SU-DHL-6 (cell line): ENCODE results near the gene HOMER2.

ENCODE experiments used
- H2AFZ ChIP-seq: fragments of 200-600 bp; sonication (generic); 2 replicates; pipeline ENCODE4 v1.6.1; 2014; ENCODE audit warnings: low read depth, mild to moderate bottlenecking, moderate library complexity, mixed read lengths, antibody characterized with exemption, low read length; ENCODE audit not compliant: severe bottlenecking
- H3F3A ChIP-seq: fragments of 200-600 bp; shearing (Covaris generic); 2 replicates; pipeline ENCODE4 v1.6.0; 2016; ENCODE audit warnings: antibody characterized with exemption, mild to moderate bottlenecking; ENCODE audit not compliant: insufficient read depth
- H3K27ac ChIP-seq: fragments of 200-600 bp; sonication (generic); 2 replicates; pipeline ENCODE4 v1.5.1; 2016; ENCODE audit warnings: low read depth, mild to moderate bottlenecking, low read length, moderate library complexity, mixed read lengths
- H3K27me3 ChIP-seq: fragments of 200-600 bp; sonication (generic), shearing (Covaris generic); 2 replicates; pipeline ENCODE4 v1.6.0; 2014; ENCODE audit warnings: mild to moderate bottlenecking, low read length
- H3K36me3 ChIP-seq: fragments of 200-600 bp; sonication (generic); 2 replicates; pipeline ENCODE4 v1.6.1; 2014; ENCODE audit warnings: mild to moderate bottlenecking, low read length, mixed read lengths
- H3K4me2 ChIP-seq: fragments of 300-600, 200-600 bp; shearing (Covaris generic), sonication (generic); 2 replicates; pipeline ENCODE4 v1.6.0; 2014; ENCODE audit warnings: low read length, low read depth, mild to moderate bottlenecking; ENCODE audit not compliant: poor library complexity, severe bottlenecking
- H3K4me3 ChIP-seq: fragments of 200-600 bp; sonication (generic); 2 replicates; pipeline ENCODE4 v1.5.1; 2014; ENCODE audit warnings: antibody characterized with exemption, low read length, mild to moderate bottlenecking, mixed read lengths; ENCODE audit not compliant: insufficient read depth, poor library complexity, severe bottlenecking
- H3K79me2 ChIP-seq: fragments of 200-600 bp; sonication (generic); 2 replicates; pipeline ENCODE4 v1.6.1; 2014; ENCODE audit warnings: mild to moderate bottlenecking, low read length, moderate library complexity; ENCODE audit not compliant: insufficient read depth
- H3K9ac ChIP-seq: fragments of 200-600 bp; sonication (generic); 2 replicates; pipeline ENCODE4 v1.7.0; 2014; ENCODE audit warnings: mild to moderate bottlenecking, low read length
- H3K9me2 ChIP-seq: fragments of 200-600 bp; sonication (generic); replicated peaks from 2 replicates; pipeline ENCODE4 v1.6.1; 2014; ENCODE audit warnings: low read length; ENCODE audit not compliant: insufficient read depth
- H3K9me3 ChIP-seq: fragments of 200-600 bp; sonication (generic); 2 replicates; pipeline ENCODE4 v1.6.1; 2014; ENCODE audit warnings: low read length, mixed read lengths; ENCODE audit not compliant: insufficient read depth
- H4K20me1 ChIP-seq: fragments of 200-600 bp; sonication (generic); 2 replicates; pipeline ENCODE4 v1.6.1; 2014; ENCODE audit warnings: low read depth, mild to moderate bottlenecking, antibody characterized with exemption, low read length, moderate library complexity, mixed read lengths
- CTCF ChIP-seq: fragments of 200-600 bp; sonication (generic); IDR thresholded peaks from one replicate; pipeline ENCODE4 v1.5.1; 2017; ENCODE audit warnings: antibody characterized with exemption, mild to moderate bottlenecking, low read length, moderate library complexity; ENCODE audit not compliant: insufficient read depth, poor library complexity, severe bottlenecking
- EZH2phosphoT487 ChIP-seq: fragments of 200-600 bp; sonication (generic), shearing (Covaris generic); conservative IDR thresholded peaks from 2 replicates; pipeline ENCODE4 v1.6.1; 2018; ENCODE audit warnings: mild to moderate bottlenecking, antibody characterized with exemption, low read length, moderate library complexity, mixed read lengths

The HOMER2 gene

DNA sequence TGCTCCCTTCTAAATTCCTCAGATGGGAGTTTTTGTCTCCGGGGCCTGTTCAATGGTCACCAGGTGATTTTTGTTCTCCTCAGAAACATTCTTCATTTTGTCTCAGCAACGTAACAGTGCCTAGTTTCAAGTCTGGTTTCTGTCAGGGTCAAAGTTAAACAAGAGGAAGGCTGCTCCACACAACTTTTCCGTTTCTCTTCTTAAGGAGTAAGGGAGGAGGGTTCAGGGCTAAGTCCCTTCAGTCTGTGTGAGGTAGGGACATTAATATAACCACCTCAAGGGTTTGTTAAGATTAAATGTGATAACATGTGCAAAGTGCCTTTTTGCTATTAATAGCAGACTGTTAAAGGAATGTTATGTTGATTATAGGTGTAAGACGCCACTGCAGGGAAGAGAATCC lies 41.8 kb downstream of the HOMER2 start:
- Histone ChIP-seq H3K9me3 (no peaks in the 10 kb centered on the region; the same call in 1 of the 2 replicates), H2AFZ (no peak overlapping the region), H4K20me1 (no peaks in the 10 kb centered on the region), H3K27ac (no peak overlapping the region), H3K9ac (no peak overlapping the region), H3K4me2 (no peak overlapping the region), H3K36me3 (no peaks in the 10 kb centered on the region), H3K9me2 (no peaks in the 10 kb centered on the region), H3K79me2 (no peaks in the 10 kb centered on the region), H3K4me3 (no peak overlapping the region), H3F3A (no peaks in the 10 kb centered on the region), H3K27me3 (no peaks in the 10 kb centered on the region; the same call in 1 of the 2 replicates)
- TF ChIP-seq CTCF (no peak), EZH2phosphoT487 (no peak)

DNA sequence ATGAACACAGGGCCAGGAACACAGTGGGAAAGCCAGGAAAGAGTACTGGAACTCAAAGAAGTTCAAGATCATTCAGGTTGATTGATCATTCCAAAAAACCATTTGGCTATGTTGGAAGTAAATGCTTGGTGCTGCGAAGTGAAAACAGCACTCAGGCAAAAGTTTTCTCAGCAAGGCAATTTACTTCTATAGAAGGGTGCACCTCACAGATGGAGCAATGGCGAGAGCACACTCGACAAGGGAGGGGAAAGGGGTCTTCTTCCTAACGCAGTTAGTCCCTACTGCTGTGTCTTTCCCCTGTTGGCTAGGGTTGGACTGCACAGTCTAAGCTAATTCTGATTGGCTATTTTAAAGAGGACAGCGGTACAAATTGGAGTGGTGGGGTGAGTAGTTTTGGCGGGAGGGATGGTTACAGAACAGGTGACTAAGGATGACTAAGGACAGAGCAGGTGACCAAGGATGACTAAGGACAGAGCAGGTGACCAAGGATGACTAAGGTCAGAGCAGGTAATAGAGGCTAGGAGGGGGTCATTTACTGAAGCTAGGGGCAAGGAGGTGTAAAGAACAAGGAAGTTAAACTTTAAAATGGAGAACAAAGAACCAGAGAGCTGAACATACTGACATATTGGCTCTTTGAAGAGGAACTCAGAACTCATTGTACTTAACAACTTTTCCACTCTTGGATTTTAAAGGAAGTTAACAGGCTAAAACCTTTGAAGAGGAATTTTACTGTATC lies 43.3 kb downstream of the HOMER2 start:
- Histone ChIP-seq H3K9ac (no peak overlapping the region), H3K9me2 (no peaks in the 10 kb centered on the region), H3K9me3 (no peaks in the 10 kb centered on the region; the same call in 1 of the 2 replicates), H3K4me2 (no peak overlapping the region), H2AFZ (no peak overlapping the region), H3K79me2 (no peaks in the 10 kb centered on the region), H3K4me3 (no peak overlapping the region), H3F3A (no peaks in the 10 kb centered on the region), H3K27ac (no peak overlapping the region), H4K20me1 (no peaks in the 10 kb centered on the region), H3K27me3 (no peaks in the 10 kb centered on the region; the same call in 1 of the 2 replicates), H3K36me3 (no peaks in the 10 kb centered on the region)
- TF ChIP-seq CTCF: no peak
- TF ChIP-seq EZH2phosphoT487: no peak

- no peaks in the 10 kb centered on the region; the same call in 1 of the 2 replicates for H3K9me3 ChIP-seq
- H4K20me1 ChIP-seq: no peaks in the 10 kb centered on the region
- no peaks in the 10 kb centered on the region; the same call in 1 of the 2 replicates for H3K27me3 ChIP-seq
- TF ChIP-seq CTCF (no peak), EZH2phosphoT487 (no peak)
- no peak overlapping the region for H2AFZ ChIP-seq
- H3F3A ChIP-seq: no peaks in the 10 kb centered on the region
- H3K9me2 ChIP-seq: no peaks in the 10 kb centered on the region
- no peak overlapping the region for H3K4me3 ChIP-seq
- H3K4me2 ChIP-seq: no peak overlapping the region
- H3K9ac ChIP-seq: no peak overlapping the region
- no peak overlapping the region for H3K27ac ChIP-seq
- H3K79me2 ChIP-seq: no peaks in the 10 kb centered on the region
- no peaks in the 10 kb centered on the region for H3K36me3 ChIP-seq
These were observed 45.2 kb downstream of the HOMER2 start for GRCh38 chr15:82907350-82907749.
